HG02938 (cell line): ENCODE measurements around the gene CCM2.

ENCODE experiments used
- ATAC-seq: cut with Tn5 transposase; IDR thresholded peaks from one replicate; pipeline ENCODE4 v1.9.1; 2021; ENCODE audit warnings: mild to moderate bottlenecking, moderate library complexity; ENCODE audit not compliant: unreplicated experiment

CCM2 gene

DNA sequence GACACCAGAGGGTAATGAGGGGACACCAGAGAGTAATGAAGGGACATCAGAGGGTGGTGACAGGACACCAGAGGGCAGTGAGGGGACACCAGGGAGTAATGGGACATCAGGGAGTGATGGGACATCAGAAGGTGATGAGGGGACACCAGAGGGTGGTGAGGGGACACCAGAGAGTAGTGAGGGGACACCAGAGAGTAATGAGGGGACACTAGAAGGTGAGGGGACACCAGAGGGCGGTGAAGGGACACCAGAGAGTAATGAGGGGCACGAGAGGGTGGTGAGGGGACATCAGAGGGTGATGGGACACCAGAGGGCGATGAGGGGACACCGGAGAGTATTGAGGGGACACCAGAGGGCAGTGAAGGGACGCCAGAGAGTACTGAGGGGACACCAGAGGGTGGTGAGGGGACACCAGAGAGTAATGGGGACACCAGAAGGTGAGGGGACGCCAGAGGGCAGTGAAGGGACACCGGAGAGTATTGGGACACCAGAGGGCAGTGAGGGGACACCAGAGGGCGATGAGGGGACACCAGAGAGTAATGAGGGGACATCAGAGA is 78.2 kb downstream of the CCM2 start:
- ATAC-seq = no peak

DNA sequence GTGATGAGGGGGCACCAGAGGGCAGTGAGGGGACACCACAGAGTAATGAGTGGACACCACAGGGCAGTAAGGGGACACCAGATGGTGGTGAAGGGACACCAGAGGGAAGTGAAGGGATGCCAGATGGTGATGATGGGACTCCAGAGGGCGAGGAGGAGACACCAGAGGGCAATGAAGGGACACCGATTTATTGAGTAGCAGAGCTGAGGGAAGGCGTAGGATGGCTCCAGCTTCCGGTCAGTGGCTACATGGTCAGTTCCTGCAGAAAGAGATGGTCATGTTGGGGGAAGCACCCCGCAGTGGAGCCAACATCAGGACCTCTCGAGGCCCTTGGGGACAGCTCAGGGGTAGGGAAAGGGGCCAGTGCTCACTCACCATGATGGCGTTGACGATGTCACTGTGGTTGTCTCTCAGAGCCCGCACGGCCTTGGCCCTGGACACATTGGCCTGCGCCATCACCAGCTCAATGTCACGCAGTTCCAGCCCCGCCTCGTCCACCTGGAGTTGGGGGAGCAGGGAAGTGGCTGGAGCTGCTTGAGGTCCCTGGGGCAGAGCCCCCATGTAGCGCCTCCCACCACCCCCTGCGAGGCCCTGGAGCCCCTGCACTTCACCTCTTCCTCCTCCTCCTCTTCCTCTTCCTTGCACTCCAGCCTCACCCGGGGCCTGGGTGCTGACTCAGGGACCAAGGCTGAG is 80.4 kb downstream of the CCM2 start:
- ATAC-seq = no peak

DNA sequence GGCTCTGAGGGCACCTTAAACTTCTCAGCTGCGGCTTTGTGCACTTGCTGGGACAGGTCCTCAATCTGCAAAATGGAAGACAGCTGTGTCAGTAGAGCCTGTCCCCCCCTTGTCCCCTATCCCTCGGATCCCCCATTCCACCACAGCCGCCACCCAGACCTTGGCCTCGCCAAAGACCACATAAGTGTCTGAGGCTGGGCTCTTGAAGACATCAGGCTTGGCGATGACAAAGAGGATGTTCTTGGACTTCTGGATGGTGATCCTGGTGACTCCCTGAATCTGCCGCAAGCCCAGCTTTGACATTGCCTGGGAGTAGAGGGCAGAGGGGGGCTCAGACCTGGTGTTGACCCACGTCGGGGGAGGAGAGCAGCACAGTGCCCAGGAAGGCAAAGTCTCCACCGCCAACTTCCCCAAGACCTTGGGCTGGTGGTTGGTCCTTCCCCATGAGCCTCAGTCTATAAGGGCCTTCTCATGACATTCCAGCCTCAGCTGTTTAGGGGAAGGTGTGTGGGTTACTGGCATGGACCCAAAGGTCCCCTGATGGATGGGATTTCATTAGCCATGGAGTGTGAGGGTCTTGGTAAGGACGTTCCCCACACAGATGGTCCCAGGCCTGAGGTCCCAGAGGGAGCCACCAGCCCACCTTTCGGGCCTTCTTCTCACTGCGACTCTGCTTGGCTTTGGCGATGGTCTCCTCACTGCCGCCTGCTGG is 81.1 kb downstream of the CCM2 start:
- ATAC-seq = no peak

DNA sequence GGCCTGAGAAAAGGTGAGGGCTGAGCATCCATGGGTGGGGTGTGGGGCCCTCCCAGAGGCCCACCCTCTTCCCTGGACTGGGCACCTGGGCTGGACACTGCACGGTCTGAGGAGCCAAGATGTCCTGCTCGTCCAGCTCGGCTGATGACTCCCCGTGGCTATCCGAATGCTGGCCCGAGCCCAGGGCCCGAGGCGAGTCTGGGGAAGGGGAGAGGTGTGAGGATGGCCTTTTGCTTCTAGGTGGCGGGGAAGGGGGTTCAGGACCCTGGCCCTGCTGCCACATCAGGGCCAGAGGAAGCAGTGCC is 81.6 kb downstream of the CCM2 start:
- ATAC-seq = no peak

DNA sequence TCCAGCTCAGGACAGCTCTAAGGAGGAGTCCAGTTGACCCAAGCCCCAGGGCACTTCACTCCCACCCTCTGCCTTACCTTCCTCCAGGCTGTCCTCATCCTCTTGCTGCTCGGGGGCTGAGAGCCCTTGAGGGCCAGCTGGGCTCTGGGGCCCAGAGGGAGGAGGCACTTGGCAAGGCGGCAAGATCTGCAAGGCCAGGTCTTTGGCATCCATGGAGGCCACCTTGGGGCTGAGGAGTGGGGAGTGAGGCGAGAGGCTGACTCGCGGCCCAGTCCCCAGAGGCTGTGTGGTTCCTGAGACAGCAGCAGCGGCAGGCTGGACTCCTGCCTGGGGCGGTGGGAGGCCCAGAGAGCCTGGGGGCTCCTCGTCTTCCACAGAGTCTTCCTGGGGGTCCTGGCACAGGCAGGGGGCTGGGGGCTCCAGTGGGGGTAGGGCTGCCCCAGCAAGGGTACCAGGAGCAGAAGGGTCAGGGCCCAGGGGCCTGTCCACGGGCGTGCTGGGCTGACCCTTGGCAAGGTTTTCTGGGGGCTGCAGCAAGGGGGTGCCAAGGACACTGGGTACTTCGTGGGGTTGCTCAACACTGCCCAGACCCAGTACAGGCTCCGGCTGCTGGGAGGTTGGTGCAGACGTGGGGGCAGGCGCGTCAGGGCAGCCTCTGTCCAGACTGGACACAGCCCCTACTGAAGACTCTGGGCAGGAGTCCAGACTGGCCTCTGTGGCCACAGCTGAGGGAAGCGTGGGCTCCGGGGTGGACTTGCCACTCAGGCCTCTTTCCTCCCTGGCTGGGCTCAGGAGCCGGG is 82.2 kb downstream of the CCM2 start:
- no peak for ATAC-seq

DNA sequence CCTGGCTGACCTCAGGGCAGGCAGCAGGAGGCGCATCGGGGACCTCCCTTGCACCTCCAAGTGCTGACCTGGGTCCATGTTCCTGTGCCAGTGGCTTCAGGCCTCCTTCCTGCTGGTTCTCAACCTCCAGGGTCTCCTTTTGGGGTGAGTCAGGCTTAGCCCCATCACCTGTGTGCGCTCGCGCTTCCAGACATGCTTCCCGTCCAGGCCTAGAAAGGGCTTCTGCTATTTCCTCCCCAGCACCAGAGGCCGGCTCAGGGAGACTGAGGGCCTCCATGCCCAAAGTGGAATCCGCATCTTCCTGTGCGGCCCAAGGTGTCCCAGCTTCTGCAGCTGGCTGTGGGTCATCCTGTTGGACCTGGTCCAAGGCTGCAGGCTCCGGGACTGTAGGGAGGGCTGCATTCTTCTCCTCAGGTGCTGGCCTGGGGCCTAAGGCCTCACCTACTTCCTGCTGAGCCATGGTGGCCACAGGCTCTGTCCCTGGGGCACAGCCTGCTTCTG is 82.9 kb downstream of the CCM2 start:
- no peak for ATAC-seq

DNA sequence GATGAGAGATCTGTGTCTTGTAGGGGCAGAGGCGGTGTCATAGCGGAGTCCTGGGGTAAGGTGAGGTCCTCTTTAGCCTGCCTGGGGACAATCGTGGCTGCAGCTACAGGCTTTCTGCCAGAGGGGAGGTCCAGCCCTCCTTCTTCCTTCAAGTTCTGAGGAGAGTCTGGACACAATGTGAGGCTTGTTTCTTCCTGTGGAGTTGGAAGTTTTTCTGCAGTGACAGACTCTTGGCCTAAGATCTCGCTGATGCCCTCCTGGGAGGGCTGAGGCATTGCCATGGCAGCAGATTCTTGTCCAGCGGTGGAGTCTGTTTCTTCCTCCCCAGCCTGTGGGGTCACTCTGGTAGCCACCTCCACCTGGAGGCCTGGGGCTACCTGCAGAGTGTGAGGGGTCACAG is 84.3 kb downstream of the CCM2 start:
- ATAC-seq = no peak

DNA sequence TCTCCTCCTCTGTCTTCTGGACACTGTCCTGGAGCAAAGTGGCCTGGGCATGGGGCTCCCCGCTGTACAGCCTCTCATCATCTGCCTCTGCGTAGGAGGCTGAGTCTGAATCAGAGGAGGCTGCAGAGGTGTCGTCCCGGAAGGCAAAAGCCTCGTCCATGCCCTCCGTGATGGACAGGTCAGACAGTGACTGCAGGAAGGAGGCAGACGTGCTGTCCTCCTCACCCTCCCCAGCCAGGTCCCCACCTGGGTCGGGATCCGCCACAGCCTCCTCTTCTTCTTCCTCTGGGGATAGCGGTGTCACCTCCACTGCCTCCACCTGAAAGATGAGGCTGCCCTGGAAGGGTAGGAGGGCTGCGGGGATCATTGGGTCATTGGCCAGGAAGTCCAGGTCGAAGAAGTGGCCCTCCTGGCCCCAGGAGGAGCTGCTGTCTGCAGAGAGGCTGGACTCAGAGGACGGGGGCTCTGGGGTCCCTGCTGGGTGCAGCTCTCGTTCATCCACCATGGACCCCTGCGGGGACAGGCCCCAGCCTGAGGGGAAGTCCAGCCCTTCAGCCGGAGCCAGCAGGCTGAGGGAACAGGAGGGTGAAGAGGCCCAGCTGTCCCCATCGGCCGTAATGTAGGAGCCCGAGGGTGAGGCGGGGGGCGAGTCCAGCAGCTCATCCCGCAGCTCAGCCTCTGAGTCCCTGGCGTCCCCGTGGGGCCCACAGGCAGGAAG is 85.1 kb downstream of the CCM2 start:
- ATAC-seq = no peak

DNA sequence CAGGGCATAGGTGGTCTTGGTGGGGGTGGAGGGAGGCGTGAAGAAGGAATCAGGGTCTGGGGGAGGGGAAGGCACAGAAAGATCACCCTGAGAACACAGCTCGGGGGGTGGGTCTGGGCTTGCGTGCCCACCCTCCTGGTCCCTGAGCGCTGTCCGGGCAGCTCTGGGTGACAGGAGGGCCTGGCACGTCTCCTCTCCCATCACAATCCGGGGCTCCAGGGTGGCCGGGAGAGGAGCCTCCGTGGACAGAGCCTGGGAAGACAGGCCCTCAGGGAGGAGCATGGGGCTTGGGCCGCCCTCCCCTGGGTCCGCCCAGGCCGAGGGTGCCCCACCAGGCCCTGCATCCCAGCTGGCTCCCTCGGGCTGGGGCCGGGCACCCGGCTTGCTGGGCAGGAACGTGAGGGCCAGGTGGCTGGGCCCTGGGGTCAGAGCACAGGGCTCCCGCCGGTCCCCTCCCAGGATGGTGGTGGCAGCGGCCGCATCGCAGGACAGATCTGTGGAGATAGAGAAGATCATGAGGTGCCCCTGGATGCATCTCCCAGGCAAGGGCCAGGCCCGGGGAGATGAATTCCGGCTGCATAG is 85.7 kb downstream of the CCM2 start:
- ATAC-seq = no peak

DNA sequence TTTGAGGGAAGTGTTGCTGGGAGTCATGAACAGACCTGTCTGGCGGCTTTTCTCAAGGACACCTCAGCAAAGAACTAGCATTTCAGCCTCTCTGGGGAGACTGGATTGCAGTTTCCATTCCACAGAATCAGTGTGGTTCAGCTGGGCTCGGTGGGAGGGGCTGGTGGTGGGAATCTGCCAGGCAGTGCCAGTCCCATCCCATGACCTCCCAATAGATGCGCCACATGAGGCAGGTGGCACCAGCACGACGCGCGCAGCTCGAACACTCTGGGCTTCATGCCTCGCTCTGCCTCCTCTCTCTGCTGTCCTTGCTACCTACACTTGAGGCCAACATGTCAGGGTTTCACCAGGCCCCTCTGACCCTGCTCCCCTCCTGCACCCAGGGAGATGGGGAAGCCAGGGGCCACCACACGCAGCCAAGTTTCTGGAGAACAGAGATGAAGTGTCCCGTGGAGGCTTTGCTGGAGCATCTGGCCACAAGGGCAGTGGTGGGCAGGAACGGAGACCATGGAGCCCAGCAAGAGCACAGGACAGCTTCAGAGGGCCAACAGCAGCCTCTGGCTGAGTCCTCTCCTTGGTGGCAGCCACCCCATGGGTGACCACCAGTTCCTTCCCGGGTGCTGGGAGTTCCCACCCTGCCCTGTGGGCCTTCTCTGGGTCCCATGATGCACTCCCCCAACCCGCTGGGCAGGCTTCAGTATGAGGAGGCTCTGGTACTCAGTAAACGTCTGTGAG is 86.5 kb downstream of the CCM2 start:
- no peak for ATAC-seq

DNA sequence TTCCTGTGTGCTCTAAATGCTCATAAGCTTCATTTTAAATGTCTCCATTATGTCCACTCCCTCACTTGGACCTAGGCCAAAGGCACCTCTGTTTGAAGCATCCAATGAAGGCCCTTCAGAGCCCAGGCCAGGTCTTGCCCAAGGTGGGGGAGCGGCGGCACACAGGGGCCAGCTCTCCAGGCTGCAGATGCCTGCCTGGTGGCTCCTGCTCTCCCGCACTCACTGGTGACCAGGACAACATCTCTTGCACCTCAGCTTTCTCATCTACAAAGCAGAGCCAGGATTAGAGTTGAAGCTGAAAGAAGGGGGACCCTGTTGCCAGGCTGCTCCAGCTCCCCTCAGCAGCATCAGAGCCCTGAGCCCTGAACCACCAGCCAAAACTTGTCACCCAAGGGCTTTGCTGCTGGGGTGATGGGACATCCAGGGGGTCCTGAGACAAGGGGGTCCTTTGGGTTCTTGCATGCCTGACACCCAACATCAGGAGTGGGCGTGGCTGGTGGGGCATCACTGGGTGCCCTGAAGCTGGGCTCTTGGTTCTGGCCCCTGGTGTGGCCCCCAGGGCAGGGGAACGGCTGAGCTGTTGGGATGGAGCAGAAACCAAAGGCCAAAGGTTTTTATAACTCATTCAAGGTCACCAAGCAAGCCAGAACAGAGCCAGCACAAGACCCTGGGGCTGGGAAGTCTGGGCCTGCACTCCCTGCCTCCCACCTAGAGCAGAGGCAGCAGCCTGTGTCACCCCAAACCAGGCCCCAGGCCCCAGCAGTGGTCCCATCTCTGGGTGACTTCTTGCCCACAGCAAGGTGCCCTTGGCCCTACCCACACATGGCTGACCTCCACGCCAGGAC is 87.5 kb downstream of the CCM2 start:
- ATAC-seq = no peak

DNA sequence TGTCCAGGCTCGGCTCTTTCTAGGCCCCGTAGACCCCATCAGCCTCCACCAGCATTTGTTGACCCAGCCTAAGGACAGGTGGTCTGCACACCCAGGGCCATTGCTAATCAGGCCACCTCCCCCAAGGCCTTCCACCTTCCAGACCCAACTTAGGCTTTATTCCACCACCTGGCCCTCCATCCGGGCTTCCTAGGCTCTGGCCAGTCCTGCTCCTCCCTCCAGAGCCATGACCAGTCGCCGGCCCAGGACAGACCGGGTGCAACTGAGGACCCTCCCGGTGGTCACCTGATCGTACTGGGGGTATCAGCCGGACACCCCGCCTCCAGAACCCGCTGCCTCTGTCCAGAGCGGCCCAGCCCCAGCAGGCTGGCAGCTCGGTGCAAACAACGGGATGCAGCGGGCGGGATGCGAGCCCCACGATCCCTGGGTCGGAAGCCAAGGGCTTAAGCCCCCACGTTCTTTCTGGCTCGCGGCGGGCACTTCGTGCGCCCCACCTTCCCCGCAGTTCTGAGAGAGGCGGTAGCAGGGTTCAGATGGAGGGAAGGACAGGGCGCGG is 88.2 kb downstream of the CCM2 start:
- no peak for ATAC-seq

DNA sequence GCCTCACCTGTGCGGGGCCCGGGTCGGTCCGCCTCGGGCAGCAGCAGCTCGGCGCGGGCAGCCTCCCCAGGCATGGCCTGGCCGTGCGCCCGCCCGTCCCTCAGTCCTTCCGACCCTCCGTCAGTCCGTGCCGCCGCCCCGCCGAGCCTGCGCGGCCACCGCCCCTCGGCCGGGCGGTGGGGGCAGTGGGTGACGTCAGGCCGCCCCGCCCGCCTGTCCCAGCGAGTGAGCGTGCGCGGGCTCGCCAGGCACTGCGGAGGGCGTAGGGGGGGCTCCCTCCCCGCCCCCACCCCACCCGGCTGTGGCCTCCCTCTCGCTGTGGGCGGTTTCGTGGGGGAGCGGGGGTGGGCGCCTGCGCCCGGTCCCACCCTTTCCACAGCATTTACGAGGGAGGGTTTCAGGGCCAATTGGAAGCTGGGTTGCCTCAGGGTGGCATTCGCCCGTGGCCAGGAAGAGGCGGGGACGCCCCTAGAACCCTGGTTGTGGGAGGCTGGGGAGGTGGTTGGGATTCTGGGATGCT is 88.9 kb downstream of the CCM2 start, which contains the start of gene NACAD:
NACAD (minus strand) TSS at position 149 of the 520 bp plus-strand sequence; CDS start at position 74, 75 bp downstream.
- no peak for ATAC-seq

DNA sequence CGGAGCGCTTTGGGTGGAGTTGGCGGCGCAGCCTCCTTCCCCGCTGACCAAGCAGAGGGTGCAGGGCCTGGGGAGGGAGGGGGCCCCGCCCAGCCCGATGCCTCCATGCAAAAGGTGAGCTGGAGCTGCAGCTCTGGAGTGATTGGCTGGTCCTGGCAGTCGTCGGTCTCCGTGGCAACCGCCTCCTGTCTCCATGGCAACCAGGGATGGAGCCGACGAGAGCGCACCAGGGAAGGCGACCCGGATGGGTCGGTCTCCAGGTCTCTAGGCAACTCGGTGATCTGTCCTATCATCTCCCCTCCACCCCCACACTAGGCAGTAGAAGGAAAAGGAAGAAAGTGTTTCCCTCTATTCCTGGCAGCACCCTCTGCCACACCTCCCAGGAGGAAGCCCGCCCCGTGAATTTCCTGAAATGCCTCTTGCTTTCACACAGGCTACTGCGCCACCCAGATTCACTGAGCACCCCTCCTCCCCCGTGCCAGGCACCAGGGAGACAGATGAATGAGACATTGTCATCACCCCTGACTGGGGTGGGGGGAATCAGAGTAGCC is 89.4 kb downstream of the CCM2 start:
- ATAC-seq = no peak

DNA sequence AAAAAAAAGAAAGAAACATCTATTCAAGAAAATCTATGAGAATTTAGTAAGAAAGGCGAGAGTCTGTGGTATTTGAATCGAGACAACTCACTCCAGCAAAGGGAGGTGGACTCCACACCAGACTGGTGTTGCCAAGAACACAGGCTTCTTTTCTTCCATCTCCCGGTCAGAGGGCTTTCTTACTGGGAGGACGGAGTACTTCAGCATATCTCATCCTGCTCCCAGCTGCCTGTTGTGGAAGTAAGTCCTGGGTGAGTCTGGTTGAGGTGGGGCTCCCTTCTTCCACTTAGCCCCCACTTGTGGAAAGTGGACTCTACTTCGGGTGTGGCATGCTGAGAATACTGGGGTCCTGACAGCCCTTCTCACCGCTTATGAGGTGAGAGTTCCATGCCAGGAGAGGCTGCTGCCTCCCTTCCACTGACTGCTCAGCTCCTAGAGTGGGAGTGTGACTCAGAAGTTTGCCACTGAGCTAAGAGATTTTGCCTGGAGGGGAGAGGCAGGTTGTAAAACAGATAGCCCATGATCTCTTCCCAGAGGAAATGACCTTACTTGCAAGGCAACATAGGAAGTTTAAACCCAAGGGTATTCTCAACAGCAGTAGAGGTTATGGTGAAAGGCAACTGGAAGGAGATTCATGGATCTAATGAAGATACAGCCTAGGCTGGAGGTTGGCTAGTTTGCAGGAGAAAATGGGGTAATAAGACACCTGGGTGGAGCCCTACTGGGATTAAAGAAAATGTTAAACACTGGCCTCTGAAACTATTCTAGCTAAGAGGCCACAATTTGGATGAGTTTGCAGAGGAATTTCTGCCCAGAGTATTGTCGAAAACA is 92.3 kb downstream of the CCM2 start:
- no peak for ATAC-seq

DNA sequence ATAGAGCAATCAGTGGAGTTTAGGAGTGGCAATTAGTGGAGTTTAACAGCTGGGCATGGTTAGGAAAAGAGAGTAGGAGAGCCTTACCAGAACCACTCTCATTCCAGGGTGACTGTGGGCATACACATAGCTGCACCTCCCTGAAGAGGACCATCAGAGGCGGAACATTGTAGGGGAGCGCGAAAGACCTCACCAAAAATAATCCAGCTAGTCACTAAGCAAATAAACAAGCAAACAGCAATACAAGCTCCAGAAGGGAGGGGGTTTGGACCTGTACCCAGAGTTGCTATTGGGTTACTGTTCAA is 92.9 kb downstream of the CCM2 start:
- no peak for ATAC-seq
